KMS-11 (cell line): Measurements from ENCODE around the gene AKAP10.
A peak's percentile ranks its signal among the peaks of the same experiment; 100 is the strongest.

ENCODE experiments used
- H2AFZ ChIP-seq: fragments of 200-600 bp; sonication (generic); 2 replicates; pipeline ENCODE4 v1.6.1; 2016; ENCODE audit warnings: antibody characterized with exemption, mixed run types, low read depth
- H3K27ac ChIP-seq: fragments of 200-600 bp; sonication (generic); 2 replicates; pipeline ENCODE4 v1.6.1; 2016; ENCODE audit warnings: mild to moderate bottlenecking, mixed run types
- H3K27me3 ChIP-seq: fragments of 200-600 bp; sonication (generic); 2 replicates; pipeline ENCODE4 v1.6.1; 2017; ENCODE audit warnings: mild to moderate bottlenecking, low read depth, mixed run types, moderate library complexity; ENCODE audit not compliant: insufficient read depth
- H3K36me3 ChIP-seq: fragments of 200-600 bp; sonication (generic); 2 replicates; pipeline ENCODE4 v1.6.1; 2017; ENCODE audit warnings: mild to moderate bottlenecking, mixed run types; ENCODE audit not compliant: insufficient read depth
- H3K4me1 ChIP-seq: fragments of 200-600 bp; sonication (generic); 2 replicates; pipeline ENCODE4 v1.6.1; 2016; ENCODE audit warnings: mild to moderate bottlenecking, low read depth, mixed run types; ENCODE audit not compliant: poor library complexity, severe bottlenecking
- H3K4me2 ChIP-seq: fragments of 200-600 bp; sonication (generic); 2 replicates; pipeline ENCODE4 v1.7.0; 2016; ENCODE audit warnings: mild to moderate bottlenecking, mixed run types
- H3K4me3 ChIP-seq: fragments of 200-600 bp; sonication (generic); IDR thresholded peaks from 2 replicates; pipeline ENCODE4 v1.6.1; 2017; ENCODE audit warnings: low read depth, low read length, mixed read lengths; ENCODE audit not compliant: insufficient read depth
- H3K79me2 ChIP-seq: fragments of 200-600 bp; sonication (generic); 2 replicates; pipeline ENCODE4 v1.6.1; 2016; ENCODE audit warnings: low read depth, mixed run types; ENCODE audit not compliant: insufficient read depth
- H3K9ac ChIP-seq: fragments of 200-600 bp; sonication (generic); 2 replicates; pipeline ENCODE4 v1.6.1; 2016; ENCODE audit warnings: mild to moderate bottlenecking, mixed run types
- H4K20me1 ChIP-seq: fragments of 200-600 bp; sonication (generic); 2 replicates; pipeline ENCODE4 v1.6.1; 2016; ENCODE audit warnings: mild to moderate bottlenecking, mixed run types; ENCODE audit not compliant: insufficient read depth
- CTCF ChIP-seq: fragments of 200-600 bp; sonication (generic); conservative IDR thresholded peaks from 2 replicates; pipeline ENCODE4 v1.6.1; 2017; ENCODE audit warnings: low read depth, mild to moderate bottlenecking, antibody characterized with exemption, low read length, moderate library complexity, mixed read lengths

Gene AKAP10

GRCh38 chr17:19876529-19877161 lies 101.0 kb downstream of the AKAP10 start:
- no peaks in the 10 kb centered on the region for H3K4me1 ChIP-seq
- H2AFZ ChIP-seq = no peak overlapping the region
- no peak overlapping the region for H3K27ac ChIP-seq
- no peaks in the 10 kb centered on the region for H3K36me3 ChIP-seq
- no peak for TF ChIP-seq CTCF
- no peaks in the 10 kb centered on the region for H4K20me1 ChIP-seq
- H3K4me3 ChIP-seq = no peak overlapping the region
- H3K27me3 ChIP-seq = no peaks in the 10 kb centered on the region
- no peak overlapping the region for H3K9ac ChIP-seq
- no peaks in the 10 kb centered on the region for H3K79me2 ChIP-seq
- no peak overlapping the region for H3K4me2 ChIP-seq

- TF ChIP-seq CTCF = no peak
Measured at GRCh38 chr17:19874256-19874655, 103.4 kb downstream of the AKAP10 start.

GRCh38 chr17:19873346-19873745 lies 104.3 kb downstream of the AKAP10 start:
- H3K4me1 ChIP-seq = no peaks in the 10 kb centered on the region
- H3K4me3 ChIP-seq = no peak overlapping the region
- no peak for TF ChIP-seq CTCF
- H3K4me2 ChIP-seq = no peak overlapping the region
- no peak overlapping the region for H3K9ac ChIP-seq
- no peaks in the 10 kb centered on the region for H4K20me1 ChIP-seq
- H3K36me3 ChIP-seq = no peaks in the 10 kb centered on the region
- no peaks in the 10 kb centered on the region for H3K79me2 ChIP-seq
- H2AFZ ChIP-seq = no peak overlapping the region
- no peaks in the 10 kb centered on the region for H3K27me3 ChIP-seq
- no peak overlapping the region for H3K27ac ChIP-seq

More at GRCh38 chr17:19874256-19874655, 103.4 kb downstream of the AKAP10 start:
- Histone ChIP-seq H4K20me1 (no peaks in the 10 kb centered on the region), H2AFZ (no peak overlapping the region), H3K4me2 (no peak overlapping the region), H3K79me2 (no peaks in the 10 kb centered on the region), H3K4me1 (no peaks in the 10 kb centered on the region), H3K4me3 (no peak overlapping the region), H3K27ac (no peak overlapping the region), H3K9ac (no peak overlapping the region), H3K27me3 (no peaks in the 10 kb centered on the region), H3K36me3 (no peaks in the 10 kb centered on the region)

GRCh38 chr17:19868079-19868395 lies 109.6 kb downstream of the AKAP10 start:
- Histone ChIP-seq H3K9ac (no peak overlapping the region), H4K20me1 (no peaks in the 10 kb centered on the region), H3K27ac (no peak overlapping the region), H3K4me2 (no peak overlapping the region), H3K4me3 (no peak overlapping the region), H3K79me2 (no peaks in the 10 kb centered on the region), H3K27me3 (no peaks in the 10 kb centered on the region), H3K4me1 (peaks cover 7% of the 10 kb centered on the region), H3K36me3 (no peaks in the 10 kb centered on the region), H2AFZ (peak overlapping the region; percentile 86)
- TF ChIP-seq CTCF = no peak
